HG03064 (cell line): ENCODE measurements around the gene PLD6.

ENCODE experiments used
- ATAC-seq: cut with Tn5 transposase; IDR thresholded peaks from one replicate; pipeline ENCODE4 v1.9.1; 2021; ENCODE audit warnings: low read depth; ENCODE audit not compliant: unreplicated experiment

PLD6 gene

GRCh38 chr17:17227608-17228520 lies 21.7 kb upstream of the PLD6 start:
- ATAC-seq, result no peak

- no peak for ATAC-seq
Observed at GRCh38 chr17:17226451-17227265, 20.5 kb upstream of the PLD6 start.

- ATAC-seq, result no peak
Observed at GRCh38 chr17:17225901-17226300, 19.8 kb upstream of the PLD6 start.

GRCh38 chr17:17224137-17224536 lies 18.0 kb upstream of the PLD6 start:
- ATAC-seq, result no peak

- no peak for ATAC-seq
Observed at GRCh38 chr17:17223736-17224135, 17.6 kb upstream of the PLD6 start.

GRCh38 chr17:17221329-17221728 lies 15.2 kb upstream of the PLD6 start:
- ATAC-seq, result no peak

GRCh38 chr17:17220529-17220928 lies 14.4 kb upstream of the PLD6 start:
- ATAC-seq, result no peak

- ATAC-seq, result no peak
Observed at GRCh38 chr17:17217995-17218394, 11.9 kb upstream of the PLD6 start.

- ATAC-seq, result no peak
Observed at GRCh38 chr17:17216776-17217175, 10.6 kb upstream of the PLD6 start.

GRCh38 chr17:17216236-17216635 lies 10.1 kb upstream of the PLD6 start:
- no peak for ATAC-seq

GRCh38 chr17:17215575-17215974 lies 9.4 kb upstream of the PLD6 start:
- ATAC-seq, result no peak

GRCh38 chr17:17214646-17215436 lies 8.7 kb upstream of the PLD6 start:
- ATAC-seq, result no peak

- ATAC-seq, result no peak
Observed at GRCh38 chr17:17213775-17214174, 7.6 kb upstream of the PLD6 start.

- ATAC-seq, result no peak
Observed at GRCh38 chr17:17207998-17208397, 1.9 kb upstream of the PLD6 start.

GRCh38 chr17:17206913-17207335 lies 791 bp upstream of the PLD6 start:
- ATAC-seq, result no peak

GRCh38 chr17:17205368-17206123 lies 587 bp downstream of the PLD6 start:
- no peak for ATAC-seq

GRCh38 chr17:17204635-17205231 lies 1.4 kb downstream of the PLD6 start:
- ATAC-seq, result no peak

- ATAC-seq, result no peak
Observed at GRCh38 chr17:17204041-17204591, 2.0 kb downstream of the PLD6 start.

- ATAC-seq, result no peak
Observed at GRCh38 chr17:17203173-17203730, 2.9 kb downstream of the PLD6 start.
